IMR-90 (cell line): Measurements from ENCODE around the gene ARHGEF6. TPM values are rescaled to one million over a fixed set of nuclear protein-coding genes. Genes with fewer than 3 reads are reported as not detected.

ENCODE experiments used
- ATAC-seq: fragments of 200-7000 bp; cut with Tn5 transposase; 2 replicates; pipeline ENCODE4 v1.9.1; 2020; ENCODE audit warnings: low read depth, mild to moderate bottlenecking, moderate library complexity
- BruUV-seq: library from RNA; stranded (reverse); fragments of 400-500 nt; replicated peaks from 2 replicates; lab custom pipeline; 2021; lab: Mats Ljungman, UMichigan
- CTCF ChIA-PET: fragments of 300-600 bp; formaldehyde crosslinking; extraction: SDS; loops from one replicate; lab custom pipeline; 2021; ENCODE audit warnings: antibody characterized with exemption; lab: Yijun Ruan, JAX
- POLR2A ChIA-PET: fragments of 300-600 bp; sonication (Branson Sonifier 250); formaldehyde crosslinking; loops from one replicate; lab custom pipeline; 2022; ENCODE audit warnings: antibody characterized with exemption; ENCODE audit not compliant: unreplicated experiment; lab: Charles Lee
- DNase-seq: peaks from one replicate; pipeline ENCODE4 v3.0.0; 2013
- H2AFZ ChIP-seq: replicated peaks from 2 replicates; pipeline ENCODE3; 2013; ENCODE audit warnings: low read length, mild to moderate bottlenecking; ENCODE audit not compliant: poor library complexity
- H2AK5ac ChIP-seq: 2 replicates; pipeline ENCODE4 v1.6.1; 2013; ENCODE audit warnings: low read depth, low read length, inconsistent platforms
- H2AK9ac ChIP-seq: replicated peaks from 2 replicates; pipeline ENCODE3; 2013; ENCODE audit warnings: mild to moderate bottlenecking, low read depth, low read length, moderate library complexity; ENCODE audit not compliant: poor library complexity
- H2BK120ac ChIP-seq: 2 replicates; pipeline ENCODE4 v1.6.1; 2013; ENCODE audit warnings: low read depth, low read length, inconsistent platforms
- H2BK15ac ChIP-seq: 3 replicates; pipeline ENCODE4 v1.6.1; 2013; ENCODE audit warnings: low read depth, low read length, inconsistent platforms
- H2BK20ac ChIP-seq: 2 replicates; pipeline ENCODE4 v1.6.1; 2013; ENCODE audit warnings: low read depth, mild to moderate bottlenecking, inconsistent platforms, low read length, moderate library complexity
- H2BK5ac ChIP-seq: 2 replicates; pipeline ENCODE4 v1.6.1; 2013; ENCODE audit warnings: mild to moderate bottlenecking, low read depth, low read length, inconsistent platforms; ENCODE audit not compliant: poor library complexity, severe bottlenecking
- H3K14ac ChIP-seq: replicated peaks from 2 replicates; pipeline ENCODE4 v1.6.1; 2013; ENCODE audit warnings: low read depth, low read length, inconsistent platforms
- H3K18ac ChIP-seq: 2 replicates; pipeline ENCODE4 v1.6.1; 2013; ENCODE audit warnings: low read depth, low read length, control low read depth
- H3K23ac ChIP-seq: 2 replicates; pipeline ENCODE4 v1.6.1; 2013; ENCODE audit warnings: low read depth, low read length, inconsistent platforms
- H3K27ac ChIP-seq: 2 replicates; pipeline ENCODE4 v1.5.1; 2013; ENCODE audit warnings: mild to moderate bottlenecking, control low read depth, low read length; ENCODE audit not compliant: insufficient read depth
- H3K27me3 ChIP-seq: 2 replicates; pipeline ENCODE4 v1.6.1; 2013; ENCODE audit warnings: low read length; ENCODE audit not compliant: control insufficient read depth, insufficient read depth
- H3K36me3 ChIP-seq: 2 replicates; pipeline ENCODE4 v1.6.1; 2013; ENCODE audit warnings: low read length, mixed read lengths; ENCODE audit not compliant: control insufficient read depth, insufficient read depth
- H3K4ac ChIP-seq: 2 replicates; pipeline ENCODE4 v1.6.1; 2013; ENCODE audit warnings: low read depth, low read length, inconsistent platforms
- H3K4me1 ChIP-seq: 2 replicates; pipeline ENCODE4 v1.6.1; 2013; ENCODE audit warnings: low read length, mixed read lengths; ENCODE audit not compliant: control insufficient read depth, insufficient read depth
- H3K4me2 ChIP-seq: 2 replicates; pipeline ENCODE4 v1.6.1; 2013; ENCODE audit warnings: low read depth, mild to moderate bottlenecking, control low read depth, low read length, moderate library complexity
- H3K4me3 ChIP-seq: 2 replicates; pipeline ENCODE4 v1.5.1; 2013; ENCODE audit warnings: low read depth, mild to moderate bottlenecking, control low read depth, low read length, moderate library complexity; ENCODE audit not compliant: insufficient read depth
- H3K56ac ChIP-seq: 2 replicates; pipeline ENCODE4 v1.6.1; 2013; ENCODE audit warnings: low read length, inconsistent platforms; ENCODE audit not compliant: insufficient read depth; ENCODE audit errors: extremely low read depth
- H3K79me1 ChIP-seq, 2 experiments: 2 replicates each; pipeline ENCODE4 v1.6.1; 2013; ENCODE audit warnings: low read length in 2 of 2, inconsistent platforms in 1 of 2, low read depth in 1 of 2
- H3K9ac ChIP-seq: 2 replicates; pipeline ENCODE4 v1.6.1; 2013; ENCODE audit warnings: low read depth, low read length, control low read depth
- H3K9me1 ChIP-seq: 2 replicates; pipeline ENCODE4 v1.6.1; 2013; ENCODE audit warnings: low read length, inconsistent platforms; ENCODE audit not compliant: insufficient read depth
- H3K9me3 ChIP-seq: 2 replicates; pipeline ENCODE4 v1.6.1; 2013; ENCODE audit warnings: low read length; ENCODE audit not compliant: control insufficient read depth, insufficient read depth
- H4K20me1 ChIP-seq: 2 replicates; pipeline ENCODE4 v1.6.1; 2013; ENCODE audit warnings: low read length, inconsistent platforms; ENCODE audit not compliant: insufficient read depth
- H4K5ac ChIP-seq: 2 replicates; pipeline ENCODE4 v1.6.1; 2013; ENCODE audit warnings: mild to moderate bottlenecking, low read depth, low read length, control low read depth
- H4K8ac ChIP-seq, 2 experiments: 2 replicates each; pipeline ENCODE4 v1.6.1; 2013; ENCODE audit warnings: low read depth in 2 of 2, low read length in 2 of 2, control low read depth in 1 of 2, inconsistent platforms in 1 of 2
- H4K91ac ChIP-seq: 2 replicates; pipeline ENCODE4 v1.6.1; 2013; ENCODE audit warnings: low read depth, low read length, inconsistent platforms; ENCODE audit not compliant: insufficient read depth
- BHLHE40 ChIP-seq: fragments of 150-350 bp; IDR thresholded peaks from 2 replicates; pipeline ENCODE4 v1.6.1; 2016; ENCODE audit warnings: mild to moderate bottlenecking, low read depth, low read length
- CHD1 ChIP-seq: IDR thresholded peaks from 2 replicates; pipeline ENCODE4 v1.6.1; 2012; ENCODE audit warnings: low read depth, low read length, improper control_type of control experiment
- WGBS, 2 experiments: methylation state at CpG; one replicate each; pipeline versions ENCODE4 v1.1.5 to v1.1.7; 2013; ENCODE audit warnings: missing lambda C conversion rate in 2 of 2; ENCODE audit not compliant: insufficient read length in 1 of 2; ENCODE audit errors: extremely low coverage in 2 of 2; 5-methylcytosine and 5-hydroxymethylcytosine counted together
- dilution Hi-C: fragments of 300-500 bp; cut with HindIII; formaldehyde crosslinking; loops from one replicate; pipeline ENCODE4 v1.14.3; 2018; ENCODE audit warnings: low sequenced_read_pairs; ENCODE audit not compliant: unreplicated experiment
- in situ Hi-C: fragments of 300-500 bp; cut with MboI; formaldehyde crosslinking; loops from 3 replicates; pipeline ENCODE4 v1.14.3; 2019; ENCODE audit warnings: low sequenced_read_pairs, inconsistent platforms, mixed read lengths
- intact Hi-C: fragments of 100-400 bp; cut with micrococcal nuclease; formaldehyde crosslinking; loops from 2 replicates; pipeline ENCODE4 v1.10.0; 2022
- polyA plus RNA-seq, 3 experiments: library from polyadenylated mRNA; depleted of rRNA; stranded (reverse); fragments of >200 nt; gene quantifications; 2 replicates each; pipeline ENCODE4 v1.2.3, GENCODE V29; 2012; ENCODE audit warnings: low replicate concordance in 1 of 3
- total RNA-seq: library from RNA; depleted of rRNA; stranded (reverse); fragments of >200 nt; gene quantifications from 2 replicates; pipeline ENCODE4 v1.2.3, GENCODE V29; 2012
- TF ChIP-seq, protein P1 (sequence below): fragments of 150-350 bp; IDR thresholded peaks from 2 replicates; pipeline ENCODE4 v1.6.1; 2016; ENCODE audit warnings: low read depth, mild to moderate bottlenecking, low read length, moderate library complexity, borderline replicate concordance
- TF ChIP-seq, protein P2 (sequence below): conservative IDR thresholded peaks from 2 replicates; pipeline ENCODE4 v1.5.1; 2012; ENCODE audit warnings: mild to moderate bottlenecking, low read depth, low read length, improper control_type of control experiment

Gene ARHGEF6
- total and polyA plus RNA-seq, 2 of the 4 experiments (the other 2 are of a cell fraction) = 2.1 to 2.7 TPM

DNA sequence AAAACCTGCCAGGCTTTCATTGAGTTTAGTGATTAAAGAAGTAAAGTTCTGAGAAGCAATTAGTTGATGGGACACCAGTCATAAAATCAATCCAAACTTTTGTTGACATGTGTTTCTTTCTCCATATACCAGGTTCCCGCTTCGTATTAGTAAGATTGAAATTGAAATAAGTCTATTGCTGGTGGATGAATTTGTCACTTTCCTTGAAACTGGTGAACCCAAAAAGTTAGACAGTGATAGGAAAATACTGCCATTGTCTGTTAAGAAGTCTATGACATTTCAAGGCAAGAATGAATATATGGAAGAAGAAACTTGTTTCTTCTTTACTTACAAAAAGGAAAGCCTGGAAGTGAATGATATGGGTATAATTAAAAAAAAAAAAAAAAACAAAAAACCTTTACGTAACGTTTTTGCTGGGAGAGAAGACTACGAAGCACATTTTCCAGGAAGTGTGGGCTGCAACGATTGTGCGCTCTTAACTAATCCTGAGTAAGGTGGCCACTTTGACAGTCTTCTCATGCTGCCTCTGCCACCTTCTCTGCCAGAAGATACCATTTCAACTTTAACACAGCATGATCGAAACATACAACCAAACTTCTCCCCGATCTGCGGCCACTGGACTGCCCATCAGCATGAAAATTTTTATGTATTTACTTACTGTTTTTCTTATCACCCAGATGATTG is 132.9 kb downstream of the ARHGEF6 start, which contains the start of gene CD40LG:
Gene CD40LG (plus strand): TSS at position 482 of the 684 bp plus-strand sequence. CDS start 91 bp downstream, at position 573.
- no peak within 1 kb of the TSS for H2AFZ ChIP-seq
- no peaks in the 10 kb centered on the region for H3K9me1 ChIP-seq
- ATAC-seq = no peak
- intact Hi-C loops = no loop called here
- H3K4me2 ChIP-seq = no peak within 1 kb of the TSS
- no peak within 1 kb of the TSS for H4K91ac ChIP-seq
- dilution Hi-C loops = no loop called here
- no peak within 1 kb of the TSS for H2AK5ac ChIP-seq
- TF ChIP-seq, protein P1, sequence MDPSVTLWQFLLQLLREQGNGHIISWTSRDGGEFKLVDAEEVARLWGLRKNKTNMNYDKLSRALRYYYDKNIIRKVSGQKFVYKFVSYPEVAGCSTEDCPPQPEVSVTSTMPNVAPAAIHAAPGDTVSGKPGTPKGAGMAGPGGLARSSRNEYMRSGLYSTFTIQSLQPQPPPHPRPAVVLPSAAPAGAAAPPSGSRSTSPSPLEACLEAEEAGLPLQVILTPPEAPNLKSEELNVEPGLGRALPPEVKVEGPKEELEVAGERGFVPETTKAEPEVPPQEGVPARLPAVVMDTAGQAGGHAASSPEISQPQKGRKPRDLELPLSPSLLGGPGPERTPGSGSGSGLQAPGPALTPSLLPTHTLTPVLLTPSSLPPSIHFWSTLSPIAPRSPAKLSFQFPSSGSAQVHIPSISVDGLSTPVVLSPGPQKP = no peak
- TF ChIP-seq, protein P2, sequence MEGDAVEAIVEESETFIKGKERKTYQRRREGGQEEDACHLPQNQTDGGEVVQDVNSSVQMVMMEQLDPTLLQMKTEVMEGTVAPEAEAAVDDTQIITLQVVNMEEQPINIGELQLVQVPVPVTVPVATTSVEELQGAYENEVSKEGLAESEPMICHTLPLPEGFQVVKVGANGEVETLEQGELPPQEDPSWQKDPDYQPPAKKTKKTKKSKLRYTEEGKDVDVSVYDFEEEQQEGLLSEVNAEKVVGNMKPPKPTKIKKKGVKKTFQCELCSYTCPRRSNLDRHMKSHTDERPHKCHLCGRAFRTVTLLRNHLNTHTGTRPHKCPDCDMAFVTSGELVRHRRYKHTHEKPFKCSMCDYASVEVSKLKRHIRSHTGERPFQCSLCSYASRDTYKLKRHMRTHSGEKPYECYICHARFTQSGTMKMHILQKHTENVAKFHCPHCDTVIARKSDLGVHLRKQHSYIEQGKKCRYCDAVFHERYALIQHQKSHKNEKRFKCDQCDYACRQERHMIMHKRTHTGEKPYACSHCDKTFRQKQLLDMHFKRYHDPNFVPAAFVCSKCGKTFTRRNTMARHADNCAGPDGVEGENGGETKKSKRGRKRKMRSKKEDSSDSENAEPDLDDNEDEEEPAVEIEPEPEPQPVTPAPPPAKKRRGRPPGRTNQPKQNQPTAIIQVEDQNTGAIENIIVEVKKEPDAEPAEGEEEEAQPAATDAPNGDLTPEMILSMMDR = no peak
- TF ChIP-seq CHD1 = no peak
- no peak for TF ChIP-seq BHLHE40
- DNase-seq = no peak
- H2BK5ac ChIP-seq = no peak within 1 kb of the TSS
- H3K4me1 ChIP-seq = no peaks in the 10 kb centered on the region
- no peaks in the 10 kb centered on the region for H3K9me3 ChIP-seq
- no peaks in the 10 kb centered on the region for H4K20me1 ChIP-seq
- no peak within 1 kb of the TSS for H4K5ac ChIP-seq
- no peaks in the 10 kb centered on the region for H3K36me3 ChIP-seq
- H3K27ac ChIP-seq = no peak within 1 kb of the TSS
- H3K79me1 ChIP-seq = no peaks in the 10 kb centered on the region
- in situ Hi-C loops = no loop called here
- H3K9ac ChIP-seq = no peak within 1 kb of the TSS
- H2BK15ac ChIP-seq = no peak within 1 kb of the TSS
- no peak within 1 kb of the TSS for H3K23ac ChIP-seq
- no peak within 1 kb of the TSS for H2AK9ac ChIP-seq
- no peak within 1 kb of the TSS for H3K4ac ChIP-seq
- no TSS peak for BruUV-seq
- H2BK120ac ChIP-seq = no peak within 1 kb of the TSS
- ChIA-PET POLR2A (interaction anchor here (0.6 kb wide), 1 partner anchor 426 kb away, joined by 3 read pairs; no protein-coding TSS in a partner anchor), CTCF (interaction anchor here (1.0 kb wide), 1 partner anchor 19 kb away, joined by 3 read pairs; no protein-coding TSS in a partner anchor)
- 80% methylated on average over 1 of the region's 10 CpGs; no CpG with 5 or more reads in 1 of the 2 experiments for WGBS, 2 experiments
- H3K56ac ChIP-seq = no peak within 1 kb of the TSS
- H3K18ac ChIP-seq = no peak within 1 kb of the TSS
- H3K4me3 ChIP-seq = no peak within 1 kb of the TSS
- no peak within 1 kb of the TSS for H2BK20ac ChIP-seq
- H3K14ac ChIP-seq = no peak within 1 kb of the TSS
- no peak within 1 kb of the TSS for H4K8ac ChIP-seq
- H3K27me3 ChIP-seq = peaks cover 2% of the 10 kb centered on the region
